22Rv1 (cell line): ENCODE results near the gene PRDM15.

Experiments used
- H3K27ac ChIP-seq: fragments of 450-650 bp; 2 replicates; pipeline ENCODE4 v1.5.1; 2017
- ZFX ChIP-seq: fragments of 450-650 bp; IDR thresholded peaks from 2 replicates; pipeline ENCODE4 v1.6.1; 2017; ENCODE audit warnings: antibody characterized with exemption, borderline replicate concordance
- TF ChIP-seq, protein P1 (sequence below): fragments of 450-650 bp; IDR thresholded peaks from 2 replicates; pipeline ENCODE4 v1.5.1; 2017; ENCODE audit warnings: mild to moderate bottlenecking

PRDM15 gene

GRCh38 chr21:41876928-41877652 lies 2.1 kb downstream of the PRDM15 start:
- H3K27ac ChIP-seq, result peak overlapping the region; percentile 84; the same call in 1 of the 2 replicates
- no peak for TF ChIP-seq ZFX
- TF ChIP-seq, protein P1, sequence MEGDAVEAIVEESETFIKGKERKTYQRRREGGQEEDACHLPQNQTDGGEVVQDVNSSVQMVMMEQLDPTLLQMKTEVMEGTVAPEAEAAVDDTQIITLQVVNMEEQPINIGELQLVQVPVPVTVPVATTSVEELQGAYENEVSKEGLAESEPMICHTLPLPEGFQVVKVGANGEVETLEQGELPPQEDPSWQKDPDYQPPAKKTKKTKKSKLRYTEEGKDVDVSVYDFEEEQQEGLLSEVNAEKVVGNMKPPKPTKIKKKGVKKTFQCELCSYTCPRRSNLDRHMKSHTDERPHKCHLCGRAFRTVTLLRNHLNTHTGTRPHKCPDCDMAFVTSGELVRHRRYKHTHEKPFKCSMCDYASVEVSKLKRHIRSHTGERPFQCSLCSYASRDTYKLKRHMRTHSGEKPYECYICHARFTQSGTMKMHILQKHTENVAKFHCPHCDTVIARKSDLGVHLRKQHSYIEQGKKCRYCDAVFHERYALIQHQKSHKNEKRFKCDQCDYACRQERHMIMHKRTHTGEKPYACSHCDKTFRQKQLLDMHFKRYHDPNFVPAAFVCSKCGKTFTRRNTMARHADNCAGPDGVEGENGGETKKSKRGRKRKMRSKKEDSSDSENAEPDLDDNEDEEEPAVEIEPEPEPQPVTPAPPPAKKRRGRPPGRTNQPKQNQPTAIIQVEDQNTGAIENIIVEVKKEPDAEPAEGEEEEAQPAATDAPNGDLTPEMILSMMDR, result no peak

- no peak overlapping the region for H3K27ac ChIP-seq
- TF ChIP-seq ZFX, result no peak
- TF ChIP-seq, protein P1, result no peak
Observed at GRCh38 chr21:41876396-41876795, 2.7 kb downstream of the PRDM15 start.

DNA sequence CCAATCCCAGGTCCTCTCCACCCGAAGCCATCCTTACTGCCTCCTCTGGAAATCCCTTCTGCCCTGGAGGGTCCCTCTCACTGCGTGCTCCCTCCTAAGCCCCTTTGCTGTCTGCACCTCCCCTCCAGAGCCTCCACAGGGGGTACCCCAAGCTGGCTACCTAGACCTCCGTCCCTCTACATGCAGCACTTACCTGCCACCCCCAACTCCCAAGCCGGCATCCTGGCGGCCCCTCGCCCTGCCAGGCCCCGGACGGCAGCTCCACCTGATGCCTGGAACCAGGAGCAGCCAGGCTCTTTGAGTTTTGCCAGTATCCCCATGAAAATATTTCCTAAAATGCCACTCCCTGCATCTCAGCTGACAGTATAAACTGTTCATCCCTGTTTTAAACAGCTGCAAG lies 4.1 kb downstream of the PRDM15 start:
- TF ChIP-seq, protein P1, result no peak
- TF ChIP-seq ZFX, result no peak
- no peak overlapping the region for H3K27ac ChIP-seq

GRCh38 chr21:41874611-41875010 lies 4.5 kb downstream of the PRDM15 start:
- TF ChIP-seq ZFX, result no peak
- H3K27ac ChIP-seq, result no peak overlapping the region

GRCh38 chr21:41873426-41873825 lies 5.7 kb downstream of the PRDM15 start:
- TF ChIP-seq, protein P1, result no peak
- TF ChIP-seq ZFX, result no peak
- H3K27ac ChIP-seq, result no peak overlapping the region

GRCh38 chr21:41873005-41873404 lies 6.1 kb downstream of the PRDM15 start:
- no peak overlapping the region for H3K27ac ChIP-seq
- TF ChIP-seq ZFX, result no peak
- TF ChIP-seq, protein P1, result no peak

- TF ChIP-seq, protein P1, result no peak
- no peak for TF ChIP-seq ZFX
- H3K27ac ChIP-seq, result no peak overlapping the region
Observed at GRCh38 chr21:41871293-41872030, 7.7 kb downstream of the PRDM15 start.
